ENCODE data around the gene SPRN.

SPRN gene

GRCh38 chr10:133373174-133374090 lies 51.0 kb downstream of the SPRN start, which contains the start of gene ECHS1:
Gene ECHS1 (minus strand): TSS chr10:133373354. CDS start chr10:133373333, 21 bp downstream.
- no peak for TF ChIP-seq CTCF (IDR thresholded peaks at IDR 0.05)

- no peak for TF ChIP-seq CTCF (IDR thresholded peaks at IDR 0.05)
Measured at GRCh38 chr10:133372507-133372906, 51.9 kb downstream of the SPRN start.
